Stimulated activated naive CD8-positive, alpha-beta T cell treated with anti-CD3 and anti-CD28 coated beads, Interleukin-15, Interleukin-2, amounts not matched to agents 100 ng/mL and 50 ng/mL, for 24 hours (primary cell): ENCODE measurements around the gene LRRC55.

Source experiments
- H3K27ac Mint-ChIP-seq: one replicate; pipeline ENCODE4 v1.8.0; 2021; ENCODE audit warnings: mild to moderate bottlenecking, mixed read lengths
- H3K27me3 Mint-ChIP-seq: one replicate; pipeline ENCODE4 v1.8.0; 2021; ENCODE audit warnings: mixed read lengths
- H3K36me3 Mint-ChIP-seq: one replicate; pipeline ENCODE4 v1.8.0; 2021; ENCODE audit warnings: low read depth, mixed read lengths
- H3K4me1 Mint-ChIP-seq: one replicate; pipeline ENCODE4 v1.8.0; 2021; ENCODE audit warnings: low read depth, mixed read lengths
- H3K4me3 Mint-ChIP-seq: one replicate; pipeline ENCODE4 v1.8.0; 2021; ENCODE audit warnings: mild to moderate bottlenecking, mixed read lengths
- H3K9me3 Mint-ChIP-seq: one replicate; pipeline ENCODE4 v1.8.0; 2021; ENCODE audit warnings: mixed read lengths

The LRRC55 gene

GRCh38 chr11:57230316-57230715 is 48.6 kb downstream of the LRRC55 start:
- H3K36me3 Mint-ChIP-seq: no peaks in the 10 kb centered on the region
- H3K4me1 Mint-ChIP-seq: no peaks in the 10 kb centered on the region
- no peak overlapping the region for H3K27ac Mint-ChIP-seq
- peaks cover 57% of the 10 kb centered on the region for H3K27me3 Mint-ChIP-seq
- no peak overlapping the region for H3K4me3 Mint-ChIP-seq
- H3K9me3 Mint-ChIP-seq: no peaks in the 10 kb centered on the region

GRCh38 chr11:57230791-57231538 is 49.2 kb downstream of the LRRC55 start:
- no peak overlapping the region for H3K27ac Mint-ChIP-seq
- no peak overlapping the region for H3K4me3 Mint-ChIP-seq
- peaks cover 60% of the 10 kb centered on the region for H3K27me3 Mint-ChIP-seq
- no peaks in the 10 kb centered on the region for H3K4me1 Mint-ChIP-seq
- no peaks in the 10 kb centered on the region for H3K36me3 Mint-ChIP-seq
- no peaks in the 10 kb centered on the region for H3K9me3 Mint-ChIP-seq

- no peak overlapping the region for H3K4me3 Mint-ChIP-seq
- peaks cover 66% of the 10 kb centered on the region for H3K27me3 Mint-ChIP-seq
- no peaks in the 10 kb centered on the region for H3K36me3 Mint-ChIP-seq
- peak overlapping the region; percentile 1 for H3K27ac Mint-ChIP-seq
- H3K4me1 Mint-ChIP-seq: no peaks in the 10 kb centered on the region
- no peaks in the 10 kb centered on the region for H3K9me3 Mint-ChIP-seq
These were observed 49.9 kb downstream of the LRRC55 start for GRCh38 chr11:57231539-57232253.

- Mint-ChIP-seq H3K4me1 (no peaks in the 10 kb centered on the region), H3K36me3 (no peaks in the 10 kb centered on the region), H3K9me3 (no peaks in the 10 kb centered on the region), H3K27me3 (peaks cover 77% of the 10 kb centered on the region), H3K27ac (no peak overlapping the region), H3K4me3 (no peak overlapping the region)
These were observed 51.9 kb downstream of the LRRC55 start for GRCh38 chr11:57233702-57234101.

GRCh38 chr11:57235761-57236703 is 54.3 kb downstream of the LRRC55 start:
- H3K27me3 Mint-ChIP-seq: peaks cover 66% of the 10 kb centered on the region
- H3K4me1 Mint-ChIP-seq: no peaks in the 10 kb centered on the region
- no peak overlapping the region for H3K4me3 Mint-ChIP-seq
- H3K27ac Mint-ChIP-seq: no peak overlapping the region
- no peaks in the 10 kb centered on the region for H3K9me3 Mint-ChIP-seq
- no peaks in the 10 kb centered on the region for H3K36me3 Mint-ChIP-seq

GRCh38 chr11:57237204-57237681 is 55.5 kb downstream of the LRRC55 start, which contains the start of gene APLNR:
APLNR (minus strand) TSS chr11:57237250; CDS start chr11:57237004, 246 bp downstream.
- Mint-ChIP-seq H3K27ac (no peak within 1 kb of the TSS), H3K36me3 (no peaks in the 10 kb centered on the region), H3K9me3 (no peaks in the 10 kb centered on the region), H3K27me3 (peaks cover 55% of the 10 kb centered on the region), H3K4me1 (no peaks in the 10 kb centered on the region), H3K4me3 (no peak within 1 kb of the TSS)

GRCh38 chr11:57239348-57239747 is 57.6 kb downstream of the LRRC55 start:
- Mint-ChIP-seq H3K27ac (no peak overlapping the region), H3K4me1 (no peaks in the 10 kb centered on the region), H3K27me3 (peaks cover 37% of the 10 kb centered on the region), H3K4me3 (no peak overlapping the region), H3K36me3 (no peaks in the 10 kb centered on the region), H3K9me3 (no peaks in the 10 kb centered on the region)

- Mint-ChIP-seq H3K9me3 (no peaks in the 10 kb centered on the region), H3K4me3 (no peak overlapping the region), H3K27me3 (peaks cover 34% of the 10 kb centered on the region), H3K27ac (no peak overlapping the region), H3K4me1 (peaks cover 3% of the 10 kb centered on the region), H3K36me3 (no peaks in the 10 kb centered on the region)
These were observed 58.3 kb downstream of the LRRC55 start for GRCh38 chr11:57240007-57240406.

GRCh38 chr11:57240757-57241156 is 59.0 kb downstream of the LRRC55 start:
- Mint-ChIP-seq H3K4me3 (no peak overlapping the region), H3K9me3 (no peaks in the 10 kb centered on the region), H3K27ac (no peak overlapping the region), H3K27me3 (peaks cover 26% of the 10 kb centered on the region), H3K36me3 (no peaks in the 10 kb centered on the region), H3K4me1 (peaks cover 3% of the 10 kb centered on the region)
